Retina (tissue), 1 donor: ENCODE results near the gene SAXO1.

Experiments
- DNase-seq: peaks from one replicate; pipeline ENCODE4 v3.0.0-alpha.2; 2016

The SAXO1 gene

GRCh38 chr9:18909140-18910018, 123.6 kb downstream of the SAXO1 start:
- DNase-seq = no peak

- DNase-seq = no peak
Observed at GRCh38 chr9:18907927-18908625, 124.9 kb downstream of the SAXO1 start.

- no peak for DNase-seq
Observed at GRCh38 chr9:18906656-18907395, 126.2 kb downstream of the SAXO1 start.

DNA sequence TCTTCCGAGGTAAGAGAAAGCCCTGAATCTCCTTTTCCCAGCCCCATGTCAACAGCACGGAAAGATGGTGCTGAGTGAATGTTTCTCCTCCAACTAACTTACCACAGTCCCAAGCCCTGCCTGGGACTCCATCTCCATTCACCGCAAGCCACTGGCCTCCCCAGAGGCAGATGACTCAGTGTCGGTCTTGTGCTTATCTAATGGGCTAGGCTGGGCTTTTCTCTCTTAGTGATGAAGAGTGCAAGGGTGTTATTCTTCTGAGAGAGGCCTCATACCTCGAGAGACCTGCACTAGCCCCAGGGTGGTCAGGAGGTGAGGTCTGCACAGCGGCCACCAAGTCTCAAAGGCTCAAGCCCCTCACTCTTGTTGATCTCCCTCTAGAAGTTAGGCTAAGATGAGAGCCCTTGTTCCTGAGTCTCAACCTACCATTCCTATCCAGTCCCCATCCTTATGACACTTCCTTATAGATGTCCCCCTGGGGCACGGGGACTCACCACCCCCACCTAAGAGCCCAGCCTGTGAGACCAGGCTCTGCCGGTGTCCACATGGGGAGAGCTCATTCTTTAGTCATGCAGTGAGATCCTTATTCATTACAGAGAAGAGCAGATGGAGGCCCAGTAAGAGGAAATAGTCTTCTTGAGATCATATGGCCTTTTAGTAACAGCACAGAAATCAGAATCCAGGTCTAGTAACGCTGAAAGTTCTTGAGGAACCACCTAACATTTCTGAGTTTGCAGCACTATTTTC, 127.0 kb downstream of the SAXO1 start:
- no peak for DNase-seq

- no peak for DNase-seq
Observed at GRCh38 chr9:18905028-18905882, 127.8 kb downstream of the SAXO1 start.

- no peak for DNase-seq
Observed at GRCh38 chr9:18903450-18903849, 129.6 kb downstream of the SAXO1 start.

DNA sequence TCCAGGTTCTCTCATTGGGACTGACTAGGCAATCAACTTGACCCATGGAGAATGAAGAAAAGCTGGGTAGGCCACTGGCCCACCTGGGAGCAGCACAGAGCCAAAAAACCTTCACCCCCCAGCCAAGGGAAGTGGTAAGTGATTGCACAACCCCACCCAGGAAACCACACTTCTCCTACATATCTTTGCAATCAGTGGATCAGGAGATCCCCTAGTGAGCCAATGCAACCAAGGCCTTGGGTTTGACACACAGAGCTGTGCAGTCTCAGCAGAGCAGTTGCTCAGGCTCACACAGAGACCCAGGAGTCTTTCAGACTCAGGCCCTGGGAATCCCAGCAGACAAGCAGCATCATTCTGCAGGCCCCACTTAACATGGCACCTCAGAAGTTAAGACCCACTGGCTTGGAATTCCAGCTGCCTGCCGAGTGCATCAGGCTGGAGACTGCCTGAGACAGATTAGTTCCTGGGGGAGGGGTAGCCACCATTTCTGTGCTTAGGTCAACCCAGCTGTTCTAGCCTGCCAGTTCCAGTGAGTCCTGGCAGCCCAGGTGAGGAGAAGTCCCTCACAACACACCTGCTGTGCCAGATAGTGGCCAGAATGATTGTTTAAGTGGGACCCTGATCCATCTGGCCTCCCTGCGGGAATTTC, 136.4 kb downstream of the SAXO1 start:
- no peak for DNase-seq

DNA sequence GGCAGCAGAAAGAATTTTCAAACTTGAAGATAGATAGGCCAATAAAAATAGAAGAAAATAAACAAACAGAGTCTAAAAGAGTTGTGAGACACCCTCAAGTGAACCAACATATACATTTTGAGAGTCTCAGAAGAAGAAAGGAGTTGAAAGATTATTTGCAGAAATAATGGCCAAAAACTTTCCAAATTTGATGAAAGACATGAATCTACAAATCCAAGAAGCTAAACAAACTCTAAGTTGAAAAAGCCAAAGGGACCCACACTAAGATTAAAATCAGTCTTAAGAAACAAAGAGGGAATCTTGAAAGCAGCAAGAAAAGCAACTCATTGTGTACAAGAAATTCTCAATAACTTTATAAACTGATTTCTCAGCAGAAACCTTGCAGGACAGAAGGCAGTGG, 137.0 kb downstream of the SAXO1 start:
- DNase-seq = no peak

DNA sequence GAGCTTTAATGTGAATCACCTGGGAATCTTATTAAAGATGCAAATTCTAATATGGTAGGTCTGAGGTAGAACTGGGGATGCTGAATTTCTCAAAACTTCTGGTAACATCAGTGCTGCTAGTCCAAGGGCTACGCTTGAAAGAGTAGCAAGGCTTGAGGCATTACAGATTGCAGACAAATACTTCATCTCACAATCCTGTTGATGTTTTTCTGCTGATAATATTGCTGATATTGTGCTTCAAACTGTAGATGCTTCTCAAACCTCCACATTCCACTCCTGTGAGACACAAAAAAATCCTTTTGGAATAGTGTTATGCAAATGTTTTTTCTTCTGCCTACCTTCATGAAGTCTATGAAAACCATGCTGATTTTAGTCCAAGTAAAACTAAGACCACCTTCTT, 139.5 kb downstream of the SAXO1 start:
- DNase-seq = no peak

- no peak for DNase-seq
Observed at GRCh38 chr9:18893046-18893445, 140.0 kb downstream of the SAXO1 start.

DNA sequence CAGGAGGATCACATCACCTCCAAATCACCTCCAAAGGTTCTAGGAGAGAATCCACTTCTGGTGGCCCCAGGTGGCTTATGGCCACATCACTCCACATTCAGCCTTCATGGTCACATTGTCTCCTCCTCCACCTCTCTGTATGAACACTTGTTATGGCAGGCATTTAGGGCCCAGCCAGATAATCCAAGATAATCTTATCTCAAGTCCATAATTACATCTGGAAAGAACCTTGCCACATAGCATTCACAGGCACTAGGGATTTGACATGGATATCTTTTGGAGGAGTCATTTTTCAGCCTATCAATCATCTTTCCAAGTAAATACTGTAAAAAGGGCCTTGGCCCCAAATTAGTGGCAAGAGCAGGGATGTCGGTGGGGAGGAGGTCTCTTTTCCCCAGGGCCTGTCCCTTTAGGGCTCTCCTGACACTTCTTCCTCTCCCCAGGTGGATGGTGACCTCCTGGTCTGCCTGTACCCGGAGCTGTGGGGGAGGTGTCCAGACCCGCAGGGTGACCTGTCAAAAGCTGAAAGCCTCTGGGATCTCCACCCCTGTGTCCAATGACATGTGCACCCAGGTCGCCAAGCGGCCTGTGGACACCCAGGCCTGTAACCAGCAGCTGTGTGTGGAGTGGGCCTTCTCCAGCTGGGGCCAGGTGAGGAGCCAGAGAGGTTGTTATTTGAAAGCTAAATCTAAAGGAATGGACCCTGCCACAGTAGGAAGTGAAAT, 140.9 kb downstream of the SAXO1 start:
- no peak for DNase-seq

DNA sequence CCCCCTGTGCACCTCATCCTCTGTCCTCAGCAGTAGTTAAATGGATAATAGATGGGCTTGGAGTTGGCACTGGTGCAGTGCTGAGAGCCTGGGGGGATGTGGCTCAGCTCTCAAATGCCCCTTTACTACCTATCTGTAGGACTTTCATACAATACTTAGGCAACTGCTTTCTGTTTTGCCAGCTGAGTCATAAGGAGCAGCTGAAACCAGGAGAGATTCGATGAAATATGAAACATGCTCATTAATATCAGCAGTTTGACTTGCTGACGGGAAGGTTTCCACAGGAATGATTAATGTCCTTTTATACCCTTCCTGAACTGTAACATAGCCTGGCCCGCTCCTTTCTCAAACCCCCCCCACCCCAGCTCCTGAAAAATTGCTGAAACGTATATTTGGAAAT, 142.6 kb downstream of the SAXO1 start:
- DNase-seq = no peak

DNA sequence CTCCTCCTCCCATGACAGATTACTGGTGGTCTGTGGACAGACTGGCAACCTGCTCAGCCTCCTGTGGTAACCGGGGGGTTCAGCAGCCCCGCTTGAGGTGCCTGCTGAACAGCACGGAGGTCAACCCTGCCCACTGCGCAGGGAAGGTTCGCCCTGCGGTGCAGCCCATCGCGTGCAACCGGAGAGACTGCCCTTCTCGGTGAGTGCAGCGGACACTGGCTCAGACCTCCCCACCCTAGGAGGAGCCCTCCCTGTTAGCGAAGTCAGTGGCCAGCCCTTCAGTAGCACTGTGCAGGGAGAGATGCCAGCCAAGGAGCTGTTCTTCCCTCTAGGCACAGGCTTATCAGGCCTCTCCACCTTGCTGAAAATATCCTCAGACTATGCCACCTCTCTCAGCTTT, 143.5 kb downstream of the SAXO1 start:
- DNase-seq = no peak

DNA sequence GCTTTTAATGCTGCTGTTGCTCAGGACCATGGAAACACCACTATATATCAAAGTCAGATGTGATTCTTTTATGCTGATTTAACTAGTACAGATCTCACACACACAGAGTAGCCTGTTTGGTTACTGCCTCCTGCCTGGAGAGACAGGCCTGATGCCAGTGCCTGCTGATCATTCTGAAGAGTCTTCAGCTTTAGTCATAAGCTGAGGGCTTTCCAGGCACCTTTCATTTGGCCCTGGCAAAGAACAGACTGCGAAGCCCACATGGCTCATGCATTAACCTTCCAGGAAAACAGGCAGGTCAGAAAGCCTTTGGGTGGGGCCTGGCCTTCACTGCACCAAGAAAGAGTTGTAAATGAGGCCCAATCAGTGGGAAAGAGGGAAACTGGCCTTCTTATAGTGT, 144.7 kb downstream of the SAXO1 start:
- DNase-seq = no peak

- no peak for DNase-seq
Observed at GRCh38 chr9:18887546-18887945, 145.5 kb downstream of the SAXO1 start.

GRCh38 chr9:18881758-18882157, 151.3 kb downstream of the SAXO1 start:
- DNase-seq = no peak

DNA sequence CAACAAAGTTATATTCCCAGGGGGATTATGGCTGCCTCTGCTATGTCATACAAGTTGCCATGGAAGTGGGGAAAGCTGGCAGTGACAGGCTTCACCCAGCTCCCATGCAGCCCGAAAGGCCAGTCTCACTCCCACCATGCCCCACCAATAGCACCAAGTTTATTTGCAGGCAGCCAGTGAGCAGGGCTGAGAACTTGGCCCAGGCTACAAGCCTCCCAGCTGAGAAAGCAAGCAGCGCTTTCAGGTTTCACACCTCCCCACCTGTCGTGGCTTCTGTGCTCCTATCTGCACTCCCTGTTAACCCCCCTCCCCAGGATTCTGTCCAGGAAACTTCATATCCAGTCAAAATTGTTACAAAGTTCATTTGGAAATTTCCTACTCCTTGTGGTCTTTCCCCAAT, 155.0 kb downstream of the SAXO1 start:
- DNase-seq = no peak
